HL-60 (cell line): ENCODE measurements around the gene PDE6H.

ENCODE experiments used
- GABPA ChIP-seq: IDR thresholded peaks from 2 replicates; pipeline ENCODE4 v1.6.1; 2012; ENCODE audit warnings: low read depth
- POLR2AphosphoS5 ChIP-seq: IDR thresholded peaks from 2 replicates; pipeline ENCODE4 v1.6.1; 2012; ENCODE audit warnings: low read depth
- SPI1 ChIP-seq: IDR thresholded peaks from 2 replicates; pipeline ENCODE4 v1.6.1; 2012; ENCODE audit warnings: low read depth, mild to moderate bottlenecking, borderline replicate concordance
- TF ChIP-seq, protein P1 (sequence below): IDR thresholded peaks from one replicate; pipeline ENCODE4 v1.5.1; 2011; ENCODE audit warnings: low read length, control low read depth, inconsistent platforms; ENCODE audit not compliant: insufficient read depth
- TF ChIP-seq, protein P2 (sequence below): IDR thresholded peaks from 2 replicates; pipeline ENCODE4 v1.6.1; 2012; ENCODE audit warnings: low read depth; ENCODE audit not compliant: insufficient replicate concordance

DNA sequence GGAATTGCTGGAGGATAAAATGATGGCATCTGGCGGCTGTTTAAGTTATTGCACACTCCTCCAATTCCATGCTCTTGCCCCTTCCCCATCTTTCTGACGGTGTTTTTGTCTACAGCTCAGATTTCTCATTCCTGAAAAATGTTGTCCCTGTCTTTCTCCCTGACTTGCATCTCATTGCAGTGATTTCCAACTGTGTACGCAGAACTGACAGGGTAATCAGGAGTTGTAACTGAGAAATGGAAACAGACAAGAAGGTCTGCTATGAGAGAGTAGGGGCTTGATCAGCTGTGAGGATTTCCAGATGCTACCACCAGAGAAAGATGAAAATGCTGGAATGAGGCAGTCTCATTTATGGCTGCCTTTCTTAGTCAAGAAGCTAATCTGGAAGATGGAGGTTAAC lies 35.8 kb upstream of the PDE6H start:
- TF ChIP-seq, protein P1, sequence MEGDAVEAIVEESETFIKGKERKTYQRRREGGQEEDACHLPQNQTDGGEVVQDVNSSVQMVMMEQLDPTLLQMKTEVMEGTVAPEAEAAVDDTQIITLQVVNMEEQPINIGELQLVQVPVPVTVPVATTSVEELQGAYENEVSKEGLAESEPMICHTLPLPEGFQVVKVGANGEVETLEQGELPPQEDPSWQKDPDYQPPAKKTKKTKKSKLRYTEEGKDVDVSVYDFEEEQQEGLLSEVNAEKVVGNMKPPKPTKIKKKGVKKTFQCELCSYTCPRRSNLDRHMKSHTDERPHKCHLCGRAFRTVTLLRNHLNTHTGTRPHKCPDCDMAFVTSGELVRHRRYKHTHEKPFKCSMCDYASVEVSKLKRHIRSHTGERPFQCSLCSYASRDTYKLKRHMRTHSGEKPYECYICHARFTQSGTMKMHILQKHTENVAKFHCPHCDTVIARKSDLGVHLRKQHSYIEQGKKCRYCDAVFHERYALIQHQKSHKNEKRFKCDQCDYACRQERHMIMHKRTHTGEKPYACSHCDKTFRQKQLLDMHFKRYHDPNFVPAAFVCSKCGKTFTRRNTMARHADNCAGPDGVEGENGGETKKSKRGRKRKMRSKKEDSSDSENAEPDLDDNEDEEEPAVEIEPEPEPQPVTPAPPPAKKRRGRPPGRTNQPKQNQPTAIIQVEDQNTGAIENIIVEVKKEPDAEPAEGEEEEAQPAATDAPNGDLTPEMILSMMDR: no peak
- TF ChIP-seq, protein P2, sequence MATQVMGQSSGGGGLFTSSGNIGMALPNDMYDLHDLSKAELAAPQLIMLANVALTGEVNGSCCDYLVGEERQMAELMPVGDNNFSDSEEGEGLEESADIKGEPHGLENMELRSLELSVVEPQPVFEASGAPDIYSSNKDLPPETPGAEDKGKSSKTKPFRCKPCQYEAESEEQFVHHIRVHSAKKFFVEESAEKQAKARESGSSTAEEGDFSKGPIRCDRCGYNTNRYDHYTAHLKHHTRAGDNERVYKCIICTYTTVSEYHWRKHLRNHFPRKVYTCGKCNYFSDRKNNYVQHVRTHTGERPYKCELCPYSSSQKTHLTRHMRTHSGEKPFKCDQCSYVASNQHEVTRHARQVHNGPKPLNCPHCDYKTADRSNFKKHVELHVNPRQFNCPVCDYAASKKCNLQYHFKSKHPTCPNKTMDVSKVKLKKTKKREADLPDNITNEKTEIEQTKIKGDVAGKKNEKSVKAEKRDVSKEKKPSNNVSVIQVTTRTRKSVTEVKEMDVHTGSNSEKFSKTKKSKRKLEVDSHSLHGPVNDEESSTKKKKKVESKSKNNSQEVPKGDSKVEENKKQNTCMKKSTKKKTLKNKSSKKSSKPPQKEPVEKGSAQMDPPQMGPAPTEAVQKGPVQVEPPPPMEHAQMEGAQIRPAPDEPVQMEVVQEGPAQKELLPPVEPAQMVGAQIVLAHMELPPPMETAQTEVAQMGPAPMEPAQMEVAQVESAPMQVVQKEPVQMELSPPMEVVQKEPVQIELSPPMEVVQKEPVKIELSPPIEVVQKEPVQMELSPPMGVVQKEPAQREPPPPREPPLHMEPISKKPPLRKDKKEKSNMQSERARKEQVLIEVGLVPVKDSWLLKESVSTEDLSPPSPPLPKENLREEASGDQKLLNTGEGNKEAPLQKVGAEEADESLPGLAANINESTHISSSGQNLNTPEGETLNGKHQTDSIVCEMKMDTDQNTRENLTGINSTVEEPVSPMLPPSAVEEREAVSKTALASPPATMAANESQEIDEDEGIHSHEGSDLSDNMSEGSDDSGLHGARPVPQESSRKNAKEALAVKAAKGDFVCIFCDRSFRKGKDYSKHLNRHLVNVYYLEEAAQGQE: no peak
- TF ChIP-seq POLR2AphosphoS5: no peak
- no peak for TF ChIP-seq SPI1
- TF ChIP-seq GABPA: no peak
